OCI-LY1 (cell line): ENCODE results near the gene DDX27.

Experiments used
- EZH2 ChIP-seq: fragments of 200-600 bp; sonication (generic), shearing (Covaris generic); IDR thresholded peaks from 2 replicates; pipeline ENCODE4 v1.8.0; 2017; ENCODE audit warnings: borderline replicate concordance, mixed run types, mild to moderate bottlenecking, antibody characterized with exemption, low read length, moderate library complexity, mixed read lengths
- TF ChIP-seq, protein P1 (sequence below): fragments of 200-600 bp; sonication (generic), shearing (Covaris generic); IDR thresholded peaks from 2 replicates; pipeline ENCODE4 v1.5.1; 2017; ENCODE audit warnings: mild to moderate bottlenecking, antibody characterized with exemption, low read length, moderate library complexity, mixed read lengths

GRCh38 chr20:49219924-49220831, 962 bp downstream of the DDX27 start:
- TF ChIP-seq, protein P1, sequence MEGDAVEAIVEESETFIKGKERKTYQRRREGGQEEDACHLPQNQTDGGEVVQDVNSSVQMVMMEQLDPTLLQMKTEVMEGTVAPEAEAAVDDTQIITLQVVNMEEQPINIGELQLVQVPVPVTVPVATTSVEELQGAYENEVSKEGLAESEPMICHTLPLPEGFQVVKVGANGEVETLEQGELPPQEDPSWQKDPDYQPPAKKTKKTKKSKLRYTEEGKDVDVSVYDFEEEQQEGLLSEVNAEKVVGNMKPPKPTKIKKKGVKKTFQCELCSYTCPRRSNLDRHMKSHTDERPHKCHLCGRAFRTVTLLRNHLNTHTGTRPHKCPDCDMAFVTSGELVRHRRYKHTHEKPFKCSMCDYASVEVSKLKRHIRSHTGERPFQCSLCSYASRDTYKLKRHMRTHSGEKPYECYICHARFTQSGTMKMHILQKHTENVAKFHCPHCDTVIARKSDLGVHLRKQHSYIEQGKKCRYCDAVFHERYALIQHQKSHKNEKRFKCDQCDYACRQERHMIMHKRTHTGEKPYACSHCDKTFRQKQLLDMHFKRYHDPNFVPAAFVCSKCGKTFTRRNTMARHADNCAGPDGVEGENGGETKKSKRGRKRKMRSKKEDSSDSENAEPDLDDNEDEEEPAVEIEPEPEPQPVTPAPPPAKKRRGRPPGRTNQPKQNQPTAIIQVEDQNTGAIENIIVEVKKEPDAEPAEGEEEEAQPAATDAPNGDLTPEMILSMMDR = no peak
- TF ChIP-seq EZH2 = no peak
